ENCODE results near the gene TDRD1.
"Not testable (repeated sequence)": the region's sequence is repeated elsewhere in the genome, so short reads cannot be mapped to it uniquely, and the experiment has no call there.

The TDRD1 gene

DNA sequence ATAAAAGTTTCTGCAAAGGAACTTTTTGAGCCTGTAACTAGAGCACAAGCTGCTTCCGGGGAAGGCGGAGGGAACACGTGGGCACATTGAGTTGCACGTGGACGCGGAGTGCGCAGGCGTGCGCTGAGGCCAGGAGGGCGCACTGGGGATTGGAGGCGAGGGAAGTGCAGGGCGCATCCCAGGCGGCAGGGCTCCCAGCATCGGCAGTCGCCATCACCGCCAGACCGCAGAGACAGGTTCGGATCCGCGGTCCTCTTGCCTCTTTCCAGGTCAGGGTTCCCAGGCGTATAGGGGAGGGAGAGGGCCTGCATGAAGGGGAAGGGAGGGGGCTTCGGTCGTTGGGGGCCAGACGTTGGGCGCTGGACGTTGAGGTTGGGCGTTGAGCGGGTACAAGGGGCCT lies at the start of gene TDRD1:
Gene TDRD1 (plus strand): TSS at position 206 of the 400 bp plus-strand sequence. CDS start 8,479 bp downstream, outside the sequence.
- Histone ChIP-seq H3K4me1 (ENCODE audit: insufficient read depth, insufficient read length) (no peaks in the 10 kb centered on the region), H3K4me3 (ENCODE audit: insufficient read length, low read depth) (no peak within 1 kb of the TSS), H3K27me3 (ENCODE audit: insufficient read depth, insufficient read length) (peaks cover 17% of the 10 kb centered on the region), H3K9me3 (ENCODE audit: insufficient read depth, low read length) (no peaks in the 10 kb centered on the region), H3K36me3 (ENCODE audit: insufficient read depth, insufficient read length, low read length) (no peaks in the 10 kb centered on the region), H3K9ac (ENCODE audit: insufficient read length, low read depth) (no peak within 1 kb of the TSS)
- DNase-seq (ENCODE audit: low read depth, low spot score) = no peak
- TF ChIP-seq YY1 (IDR thresholded peaks at IDR 0.05; ENCODE audit: insufficient read depth, insufficient read length) (no peak), ZNF274 (IDR thresholded peaks at IDR 0.05; ENCODE audit: low read depth, low read length) (no peak)

- Histone ChIP-seq H3K27me3 (ENCODE audit: insufficient read depth, insufficient read length) (no peaks in the 10 kb centered on the region), H3K9ac (ENCODE audit: insufficient read length, low read depth) (no peak overlapping the region), H3K36me3 (ENCODE audit: insufficient read depth, insufficient read length, low read length) (peaks cover 52% of the 10 kb centered on the region), H3K9me3 (ENCODE audit: insufficient read depth, low read length) (no peaks in the 10 kb centered on the region), H3K4me1 (ENCODE audit: insufficient read depth, insufficient read length) (no peaks in the 10 kb centered on the region), H3K4me3 (ENCODE audit: insufficient read length, low read depth) (no peak overlapping the region)
- TF ChIP-seq YY1 (IDR thresholded peaks at IDR 0.05; ENCODE audit: insufficient read depth, insufficient read length) = no peak
- TF ChIP-seq ZNF274 (IDR thresholded peaks at IDR 0.05; ENCODE audit: low read depth, low read length) = no peak
- TF ChIP-seq SUZ12 (IDR thresholded peaks at IDR 0.05; ENCODE audit: extremely low read depth, insufficient read depth, insufficient read length) = no peak
- no peak for DNase-seq (ENCODE audit: low read depth, low spot score)
These were observed 48.1 kb upstream of the TDRD1 start for GRCh38 chr10:114131094-114131493.

DNA sequence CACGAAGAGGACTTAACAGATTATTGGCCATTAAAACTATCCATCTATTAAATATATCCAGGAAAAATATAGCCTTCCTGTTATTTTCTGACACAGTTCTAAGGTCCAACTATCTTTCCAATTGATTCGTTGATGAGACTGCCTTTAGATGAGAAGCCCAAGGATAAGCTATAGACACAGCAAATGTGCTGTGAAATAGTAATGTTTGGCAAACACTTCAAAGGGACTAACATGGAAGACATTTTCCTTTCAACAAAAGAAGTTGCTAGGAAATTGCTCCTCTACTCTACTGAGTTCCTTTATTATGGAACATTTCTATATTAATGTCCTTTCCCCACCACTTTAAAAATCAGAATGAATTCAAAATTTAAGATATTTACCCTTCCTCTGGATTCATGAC lies 43.7 kb upstream of the TDRD1 start:
- Histone ChIP-seq H3K4me3 (ENCODE audit: insufficient read length, low read depth) (no peak overlapping the region), H3K9me3 (ENCODE audit: insufficient read depth, low read length) (no peaks in the 10 kb centered on the region), H3K36me3 (ENCODE audit: insufficient read depth, insufficient read length, low read length) (peaks cover 27% of the 10 kb centered on the region), H3K9ac (ENCODE audit: insufficient read length, low read depth) (no peak overlapping the region), H3K4me1 (ENCODE audit: insufficient read depth, insufficient read length) (no peaks in the 10 kb centered on the region), H3K27me3 (ENCODE audit: insufficient read depth, insufficient read length) (no peaks in the 10 kb centered on the region)
- no peak for DNase-seq (ENCODE audit: low read depth, low spot score)
- TF ChIP-seq SUZ12 (IDR thresholded peaks at IDR 0.05; ENCODE audit: extremely low read depth, insufficient read depth, insufficient read length) (no peak), YY1 (IDR thresholded peaks at IDR 0.05; ENCODE audit: insufficient read depth, insufficient read length) (no peak), ZNF274 (IDR thresholded peaks at IDR 0.05; ENCODE audit: low read depth, low read length) (no peak)

DNA sequence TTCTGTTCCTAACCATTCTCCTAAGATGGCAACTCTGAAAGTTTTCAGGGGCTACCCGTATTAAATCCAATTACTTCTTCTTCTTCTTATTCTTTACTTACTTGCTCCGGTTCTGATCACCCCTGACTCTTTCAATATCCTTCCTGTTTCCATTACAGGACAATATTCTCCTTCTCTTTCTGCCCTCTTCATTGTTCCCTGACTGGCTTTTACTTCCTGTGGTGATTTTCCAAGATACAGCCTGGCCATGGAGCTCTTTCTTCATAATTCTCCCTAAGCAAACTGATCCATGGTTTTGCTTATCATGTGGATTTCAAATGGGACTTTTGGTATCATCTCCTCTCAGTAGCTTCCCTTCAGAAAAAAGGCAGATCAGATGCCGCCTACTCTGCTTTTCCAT lies 40.6 kb upstream of the TDRD1 start:
- Histone ChIP-seq H3K4me3 (ENCODE audit: insufficient read length, low read depth) (no peak overlapping the region), H3K9me3 (ENCODE audit: insufficient read depth, low read length) (no peaks in the 10 kb centered on the region), H3K27me3 (ENCODE audit: insufficient read depth, insufficient read length) (no peaks in the 10 kb centered on the region), H3K4me1 (ENCODE audit: insufficient read depth, insufficient read length) (no peaks in the 10 kb centered on the region), H3K9ac (ENCODE audit: insufficient read length, low read depth) (no peak overlapping the region), H3K36me3 (ENCODE audit: insufficient read depth, insufficient read length, low read length) (peaks cover 25% of the 10 kb centered on the region)
- DNase-seq (ENCODE audit: low read depth, low spot score) = no peak
- TF ChIP-seq ZNF274 (IDR thresholded peaks at IDR 0.05; ENCODE audit: low read depth, low read length) (no peak), YY1 (IDR thresholded peaks at IDR 0.05; ENCODE audit: insufficient read depth, insufficient read length) (no peak), SUZ12 (IDR thresholded peaks at IDR 0.05; ENCODE audit: extremely low read depth, insufficient read depth, insufficient read length) (no peak)

- TF ChIP-seq ZNF274 (IDR thresholded peaks at IDR 0.05; ENCODE audit: low read depth, low read length) (no peak), YY1 (IDR thresholded peaks at IDR 0.05; ENCODE audit: insufficient read depth, insufficient read length) (no peak), SUZ12 (IDR thresholded peaks at IDR 0.05; ENCODE audit: extremely low read depth, insufficient read depth, insufficient read length) (no peak)
- Histone ChIP-seq H3K9ac (ENCODE audit: insufficient read length, low read depth) (no peak overlapping the region), H3K9me3 (ENCODE audit: insufficient read depth, low read length) (no peaks in the 10 kb centered on the region), H3K27me3 (ENCODE audit: insufficient read depth, insufficient read length) (no peaks in the 10 kb centered on the region), H3K36me3 (ENCODE audit: insufficient read depth, insufficient read length, low read length) (peaks cover 20% of the 10 kb centered on the region), H3K4me3 (ENCODE audit: insufficient read length, low read depth) (no peak overlapping the region), H3K4me1 (ENCODE audit: insufficient read depth, insufficient read length) (no peaks in the 10 kb centered on the region)
- DNase-seq (ENCODE audit: low read depth, low spot score) = no peak
These were observed 39.1 kb upstream of the TDRD1 start for GRCh38 chr10:114140036-114140435.

DNA sequence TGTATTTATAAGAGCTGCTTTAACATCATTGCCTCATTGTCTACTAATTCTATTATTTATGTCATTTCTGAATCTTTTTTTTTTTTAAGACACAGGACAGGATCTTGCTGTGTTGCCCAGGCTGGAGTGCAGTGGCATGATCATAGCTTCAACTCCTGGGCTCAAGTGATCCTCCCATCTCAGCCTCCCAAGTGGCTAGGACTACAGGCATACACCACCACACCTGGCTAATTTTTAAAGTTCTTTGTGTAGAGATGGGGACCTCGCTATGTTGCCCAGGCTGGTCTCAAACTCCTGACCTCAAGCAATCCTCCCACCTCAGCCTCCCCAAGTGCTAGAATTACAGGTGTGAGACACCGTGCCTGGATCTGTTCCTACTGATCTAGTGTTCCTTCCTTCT lies 38.3 kb upstream of the TDRD1 start:
- H3K27me3 ChIP-seq (ENCODE audit: insufficient read depth, insufficient read length); DNase-seq (ENCODE audit: low read depth, low spot score); H3K4me3 ChIP-seq (ENCODE audit: insufficient read length, low read depth); H3K9ac ChIP-seq (ENCODE audit: insufficient read length, low read depth); H3K4me1 ChIP-seq (ENCODE audit: insufficient read depth, insufficient read length); H3K9me3 ChIP-seq (ENCODE audit: insufficient read depth, low read length): not testable (repeated sequence)
- peaks cover 15% of the 10 kb centered on the region for H3K36me3 ChIP-seq (ENCODE audit: insufficient read depth, insufficient read length, low read length)

DNA sequence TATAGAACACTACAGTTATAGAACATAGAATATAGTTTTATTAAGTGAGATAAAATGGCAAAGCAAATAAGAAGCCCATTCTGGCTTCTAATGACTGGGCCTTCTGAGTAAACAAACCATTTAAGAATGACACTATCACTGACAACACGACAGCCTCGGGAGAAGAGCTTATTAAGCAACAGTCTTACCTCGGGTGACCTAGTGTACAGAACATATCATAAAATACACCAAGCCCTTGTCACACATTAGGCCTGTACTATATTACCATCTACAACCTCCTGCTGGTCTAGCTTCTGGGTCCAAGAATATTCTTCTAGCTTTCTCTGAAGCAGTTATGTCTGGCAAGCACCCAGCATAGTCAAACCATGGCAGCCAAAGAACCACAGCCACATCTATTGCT lies 37.1 kb upstream of the TDRD1 start:
- no peak overlapping the region for H3K9ac ChIP-seq (ENCODE audit: insufficient read length, low read depth)
- no peak for TF ChIP-seq SUZ12 (IDR thresholded peaks at IDR 0.05; ENCODE audit: extremely low read depth, insufficient read depth, insufficient read length)
- H3K36me3 ChIP-seq (ENCODE audit: insufficient read depth, insufficient read length, low read length) = peaks cover 17% of the 10 kb centered on the region
- no peaks in the 10 kb centered on the region for H3K4me1 ChIP-seq (ENCODE audit: insufficient read depth, insufficient read length)
- no peak overlapping the region for H3K4me3 ChIP-seq (ENCODE audit: insufficient read length, low read depth)
- H3K27me3 ChIP-seq (ENCODE audit: insufficient read depth, insufficient read length) = no peaks in the 10 kb centered on the region
- no peaks in the 10 kb centered on the region for H3K9me3 ChIP-seq (ENCODE audit: insufficient read depth, low read length)
- DNase-seq (ENCODE audit: low read depth, low spot score) = no peak

DNA sequence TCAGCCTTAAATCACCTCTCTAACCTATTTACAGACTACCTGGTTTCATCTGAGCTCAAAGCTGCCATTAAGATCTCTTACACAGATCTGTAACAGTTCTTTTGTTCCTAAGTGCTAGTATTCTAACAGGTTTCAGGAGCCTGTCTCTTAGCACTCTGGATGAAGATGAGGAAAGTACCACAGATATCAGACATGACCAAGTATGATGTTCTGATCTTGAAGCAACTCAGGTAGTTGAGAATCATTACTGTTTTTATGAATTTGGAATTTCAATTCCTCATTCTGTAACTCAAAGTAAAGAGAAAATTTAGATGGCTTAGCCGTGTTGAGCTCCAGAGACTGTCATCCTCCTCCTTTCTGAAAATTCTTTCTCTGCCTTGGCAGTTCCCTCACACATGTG lies 36.0 kb upstream of the TDRD1 start:
- Histone ChIP-seq H3K9ac (ENCODE audit: insufficient read length, low read depth) (no peak overlapping the region), H3K9me3 (ENCODE audit: insufficient read depth, low read length) (no peaks in the 10 kb centered on the region), H3K36me3 (ENCODE audit: insufficient read depth, insufficient read length, low read length) (peaks cover 16% of the 10 kb centered on the region), H3K27me3 (ENCODE audit: insufficient read depth, insufficient read length) (no peaks in the 10 kb centered on the region), H3K4me3 (ENCODE audit: insufficient read length, low read depth) (no peak overlapping the region), H3K4me1 (ENCODE audit: insufficient read depth, insufficient read length) (no peaks in the 10 kb centered on the region)
- TF ChIP-seq SUZ12 (IDR thresholded peaks at IDR 0.05; ENCODE audit: extremely low read depth, insufficient read depth, insufficient read length) (no peak), YY1 (IDR thresholded peaks at IDR 0.05; ENCODE audit: insufficient read depth, insufficient read length) (no peak), ZNF274 (IDR thresholded peaks at IDR 0.05; ENCODE audit: low read depth, low read length) (no peak)
- no peak for DNase-seq (ENCODE audit: low read depth, low spot score)

- peaks cover 18% of the 10 kb centered on the region for H3K36me3 ChIP-seq (ENCODE audit: insufficient read depth, insufficient read length, low read length)
- DNase-seq (ENCODE audit: low read depth, low spot score) = not testable (repeated sequence)
These were observed 29.7 kb upstream of the TDRD1 start for GRCh38 chr10:114149476-114149875.

More at GRCh38 chr10:114149476-114149875, 29.7 kb upstream of the TDRD1 start:
- H3K4me3 ChIP-seq (ENCODE audit: insufficient read length, low read depth); H3K27me3 ChIP-seq (ENCODE audit: insufficient read depth, insufficient read length); H3K9me3 ChIP-seq (ENCODE audit: insufficient read depth, low read length); H3K9ac ChIP-seq (ENCODE audit: insufficient read length, low read depth); H3K4me1 ChIP-seq (ENCODE audit: insufficient read depth, insufficient read length): not testable (repeated sequence)

Data from NT2/D1 (cell line).